Fibroblast of lung (primary cell): Measurements from ENCODE around the gene TBC1D12. TPM values are rescaled to one million over a fixed set of nuclear protein-coding genes. Genes with fewer than 3 reads are reported as not detected.
A peak's percentile ranks its signal among the peaks of the same experiment; 100 is the strongest.

Source experiments
- DNase-seq, 2 donors: peaks; one replicate each; pipeline versions ENCODE4 v3.0.0 to v3.0.0-alpha.2; 2010; ENCODE audit warnings: low read depth in 2 of 2
- H2AFZ ChIP-seq: 2 replicates; pipeline ENCODE4 v1.5.1; 2012; ENCODE audit warnings: low read length, control low read depth, inconsistent platforms
- H3K27ac ChIP-seq: 2 replicates; pipeline ENCODE4 v1.5.1; 2011; ENCODE audit warnings: low read length, control low read depth; ENCODE audit not compliant: insufficient read depth
- H3K27me3 ChIP-seq: 2 replicates; pipeline ENCODE4 v1.5.1; 2011; ENCODE audit warnings: mild to moderate bottlenecking, low read length; ENCODE audit not compliant: control insufficient read depth, insufficient read depth
- H3K36me3 ChIP-seq: 2 replicates; pipeline ENCODE4 v1.5.1; 2011; ENCODE audit warnings: low read length; ENCODE audit not compliant: control insufficient read depth, insufficient read depth
- H3K4me1 ChIP-seq: 2 replicates; pipeline ENCODE4 v1.5.1; 2011; ENCODE audit warnings: low read length; ENCODE audit not compliant: control insufficient read depth, insufficient read depth; ENCODE audit errors: extremely low read depth
- H3K4me2 ChIP-seq: 2 replicates; pipeline ENCODE4 v1.5.1; 2011; ENCODE audit warnings: low read length, control low read depth; ENCODE audit not compliant: insufficient read depth; ENCODE audit errors: extremely low read depth
- H3K4me3 ChIP-seq, 4 experiments: fragments of 200-600 bp in 1 of 4; sonication (generic) in 1 of 4; replicated peaks in 1 of 4; 2 replicates each; pipeline ENCODE4 v1.5.1; 2011 to 2016; ENCODE audit warnings: low read length in 4 of 4, low read depth in 3 of 4, mild to moderate bottlenecking in 3 of 4, control low read depth in 2 of 4, inconsistent platforms in 1 of 4, mixed read lengths in 1 of 4; ENCODE audit not compliant: insufficient read depth in 1 of 4; ENCODE audit errors: control extremely low read depth in 1 of 4
- H3K79me2 ChIP-seq: 2 replicates; pipeline ENCODE4 v1.5.1; 2012; ENCODE audit warnings: mild to moderate bottlenecking, low read length, inconsistent platforms; ENCODE audit not compliant: control insufficient read depth, insufficient read depth
- H3K9ac ChIP-seq: 2 replicates; pipeline ENCODE4 v1.5.1; 2011; ENCODE audit warnings: mild to moderate bottlenecking, low read length, control low read depth; ENCODE audit not compliant: insufficient read depth
- H3K9me3 ChIP-seq: 2 replicates; pipeline ENCODE4 v1.5.1; 2012; ENCODE audit warnings: low read depth, low read length; ENCODE audit not compliant: control insufficient read depth, insufficient read depth
- H4K20me1 ChIP-seq: 2 replicates; pipeline ENCODE4 v1.5.1; 2011; ENCODE audit warnings: low read length; ENCODE audit not compliant: control insufficient read depth, insufficient read depth; ENCODE audit errors: extremely low read depth
- EZH2 ChIP-seq: IDR thresholded peaks from 2 replicates; pipeline ENCODE4 v1.5.1; 2012; ENCODE audit warnings: low read length, control low read depth, mild to moderate bottlenecking; ENCODE audit errors: missing control alignments
- polyA plus RNA-seq, 2 donors: library from polyadenylated mRNA; depleted of rRNA in 1 of 2; stranded (reverse) in 1 of 2; unstranded in 1 of 2; fragments of >200 nt; gene quantifications; 2 replicates each; pipeline ENCODE4 v1.2.1, GENCODE V29; 2011 to 2012; ENCODE audit warnings: missing spikeins in 1 of 2
- total RNA-seq: library from RNA; depleted of rRNA; stranded (reverse); fragments of >200 nt; gene quantifications from 2 replicates; pipeline ENCODE4 v1.2.1, GENCODE V29; 2014
- TF ChIP-seq, protein P1 (sequence below), 2 donors: IDR thresholded peaks in 1 of 2; conservative IDR thresholded peaks in 1 of 2; 1 replicate in 1 of 2; 2 replicates in 1 of 2; pipeline ENCODE4 v1.5.1; 2011 to 2012; ENCODE audit warnings: low read length in 2 of 2, control low read depth in 1 of 2, inconsistent platforms in 1 of 2, low read depth in 1 of 2, mild to moderate bottlenecking in 1 of 2

The TBC1D12 gene
- total and polyA plus RNA-seq, 2 donors (not counting 1 experiment from before 2014, with no cell fraction given), result 7.8 to 13.9 TPM

DNA sequence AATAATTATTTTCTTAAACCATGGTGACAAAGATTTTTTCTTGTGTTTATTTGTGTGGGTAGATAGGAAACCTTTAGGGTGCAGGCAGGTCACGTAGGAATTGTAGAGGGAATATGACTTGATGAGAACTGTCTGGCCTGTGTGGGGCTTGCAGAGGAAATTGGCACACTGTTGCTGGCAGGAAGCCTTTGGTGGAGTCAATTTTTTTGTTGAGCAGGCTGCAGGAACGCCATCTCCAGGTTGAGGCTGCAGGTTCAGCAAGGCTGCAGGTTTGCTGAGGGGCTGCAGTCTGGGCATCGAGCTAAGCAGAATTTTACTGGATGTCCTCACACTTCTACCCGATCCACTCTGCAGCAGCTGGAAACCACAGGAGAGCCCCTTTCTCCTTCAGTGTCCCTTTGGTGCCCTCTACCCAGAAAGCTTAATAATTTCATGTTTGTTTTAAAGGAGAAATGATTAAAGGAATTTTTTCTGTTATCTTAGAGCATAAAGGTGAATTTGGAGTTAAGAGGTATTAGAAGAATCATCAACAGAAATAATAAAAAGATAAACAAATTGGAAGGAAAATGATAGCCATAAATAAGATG lies 37.0 kb downstream of the TBC1D12 start:
- no peak overlapping the region for H3K27ac ChIP-seq
- H3K4me3 ChIP-seq, result no peak overlapping the region
- H3K9ac ChIP-seq, result no peak overlapping the region
- DNase-seq, result peak; percentile 23 to 39
- TF ChIP-seq, protein P1, sequence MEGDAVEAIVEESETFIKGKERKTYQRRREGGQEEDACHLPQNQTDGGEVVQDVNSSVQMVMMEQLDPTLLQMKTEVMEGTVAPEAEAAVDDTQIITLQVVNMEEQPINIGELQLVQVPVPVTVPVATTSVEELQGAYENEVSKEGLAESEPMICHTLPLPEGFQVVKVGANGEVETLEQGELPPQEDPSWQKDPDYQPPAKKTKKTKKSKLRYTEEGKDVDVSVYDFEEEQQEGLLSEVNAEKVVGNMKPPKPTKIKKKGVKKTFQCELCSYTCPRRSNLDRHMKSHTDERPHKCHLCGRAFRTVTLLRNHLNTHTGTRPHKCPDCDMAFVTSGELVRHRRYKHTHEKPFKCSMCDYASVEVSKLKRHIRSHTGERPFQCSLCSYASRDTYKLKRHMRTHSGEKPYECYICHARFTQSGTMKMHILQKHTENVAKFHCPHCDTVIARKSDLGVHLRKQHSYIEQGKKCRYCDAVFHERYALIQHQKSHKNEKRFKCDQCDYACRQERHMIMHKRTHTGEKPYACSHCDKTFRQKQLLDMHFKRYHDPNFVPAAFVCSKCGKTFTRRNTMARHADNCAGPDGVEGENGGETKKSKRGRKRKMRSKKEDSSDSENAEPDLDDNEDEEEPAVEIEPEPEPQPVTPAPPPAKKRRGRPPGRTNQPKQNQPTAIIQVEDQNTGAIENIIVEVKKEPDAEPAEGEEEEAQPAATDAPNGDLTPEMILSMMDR (conservative IDR thresholded peaks at IDR 0.05 in 1 of 2, IDR thresholded peaks at IDR 0.05 in 1 of 2; ENCODE audit: low read depth in 1 of 2, low read length in 2 of 2), result peak; percentile 5 to 20
- TF ChIP-seq EZH2, result no peak
- no peak overlapping the region for H3K4me2 ChIP-seq
- no peaks in the 10 kb centered on the region for H3K9me3 ChIP-seq
- H3K36me3 ChIP-seq, result no peaks in the 10 kb centered on the region
- peaks cover 2% of the 10 kb centered on the region for H3K4me1 ChIP-seq
- H3K79me2 ChIP-seq, result peaks cover 4% of the 10 kb centered on the region
- no peak overlapping the region for H2AFZ ChIP-seq
- no peaks in the 10 kb centered on the region for H3K27me3 ChIP-seq
- H4K20me1 ChIP-seq, result no peaks in the 10 kb centered on the region

DNA sequence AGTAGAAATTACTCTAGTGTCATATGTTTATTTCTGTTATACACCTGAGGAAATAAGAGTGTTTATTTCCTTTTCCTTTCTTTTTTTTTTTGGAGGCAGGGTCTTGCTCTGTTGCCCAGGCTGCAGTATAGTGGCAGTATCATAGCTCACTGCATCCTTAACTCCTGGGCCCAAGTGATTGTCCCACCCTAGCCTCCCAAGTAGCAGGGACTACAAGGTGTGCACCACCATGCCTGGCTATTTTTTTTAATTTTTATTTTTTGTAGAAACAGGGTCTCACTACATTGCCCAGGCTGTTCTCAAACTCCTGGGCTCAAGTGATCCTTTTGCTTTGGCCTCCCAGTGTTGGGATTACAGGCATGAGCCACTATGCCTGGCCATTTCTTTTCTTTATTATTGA lies 37.8 kb downstream of the TBC1D12 start:
- H3K27me3 ChIP-seq, result no peaks in the 10 kb centered on the region
- H3K79me2 ChIP-seq, result peaks cover 4% of the 10 kb centered on the region
- no peak for DNase-seq

DNA sequence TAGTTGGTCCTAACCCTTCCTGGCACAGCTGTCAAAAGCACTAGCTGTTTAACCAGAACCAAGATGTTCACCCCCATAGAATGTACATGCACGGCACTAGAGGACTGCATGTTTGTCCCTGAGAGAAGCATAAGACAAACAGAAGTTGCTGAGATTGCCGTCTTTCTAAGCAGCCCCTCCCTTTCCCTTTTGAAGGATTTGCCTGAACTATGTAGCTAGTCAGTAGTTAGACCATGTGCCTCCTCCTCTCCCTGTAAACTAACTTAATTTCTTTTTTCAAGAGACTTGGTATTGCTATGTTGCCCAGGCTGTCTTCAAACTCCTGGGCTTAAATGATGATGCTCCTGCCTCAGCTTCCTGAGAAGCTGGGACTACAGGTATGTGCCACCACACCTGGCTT lies 40.7 kb downstream of the TBC1D12 start:
- H3K36me3 ChIP-seq, result no peaks in the 10 kb centered on the region
- H3K27ac ChIP-seq, result no peak overlapping the region
- DNase-seq, result no peak
- no peak overlapping the region for H3K9ac ChIP-seq
- peaks cover 4% of the 10 kb centered on the region for H3K79me2 ChIP-seq
- no peaks in the 10 kb centered on the region for H3K27me3 ChIP-seq
- no peaks in the 10 kb centered on the region for H3K9me3 ChIP-seq
- no peak overlapping the region for H2AFZ ChIP-seq
- no peak overlapping the region for H3K4me2 ChIP-seq
- TF ChIP-seq EZH2, result no peak
- H4K20me1 ChIP-seq, result no peaks in the 10 kb centered on the region
- no peak overlapping the region for H3K4me3 ChIP-seq
- H3K4me1 ChIP-seq, result peaks cover 2% of the 10 kb centered on the region

More for the DNA sequence above, 37.8 kb downstream of the TBC1D12 start:
- H3K4me1 ChIP-seq, result peaks cover 2% of the 10 kb centered on the region
- H3K4me3 ChIP-seq, result no peak overlapping the region
- H3K4me2 ChIP-seq, result no peak overlapping the region
- H4K20me1 ChIP-seq, result no peaks in the 10 kb centered on the region
- H3K9me3 ChIP-seq, result no peaks in the 10 kb centered on the region
- no peak overlapping the region for H3K27ac ChIP-seq
- no peak overlapping the region for H2AFZ ChIP-seq
- TF ChIP-seq EZH2, result no peak
- TF ChIP-seq, protein P1 (conservative IDR thresholded peaks at IDR 0.05 in 1 of 2, IDR thresholded peaks at IDR 0.05 in 1 of 2; ENCODE audit: low read depth in 1 of 2, low read length in 2 of 2), result no peak
- H3K36me3 ChIP-seq, result no peaks in the 10 kb centered on the region
- H3K9ac ChIP-seq, result no peak overlapping the region
